ENCODE results near the gene ACSM2B. TPM values are rescaled to one million over a fixed set of nuclear protein-coding genes. Genes with fewer than 3 reads are reported as not detected.
"Not testable (repeated sequence)": the region's sequence is repeated elsewhere in the genome, so short reads cannot be mapped to it uniquely, and the experiment has no call there.

The ACSM2B gene
- total and polyA plus RNA-seq, 4 experiments from 2014 or later = not detected

DNA sequence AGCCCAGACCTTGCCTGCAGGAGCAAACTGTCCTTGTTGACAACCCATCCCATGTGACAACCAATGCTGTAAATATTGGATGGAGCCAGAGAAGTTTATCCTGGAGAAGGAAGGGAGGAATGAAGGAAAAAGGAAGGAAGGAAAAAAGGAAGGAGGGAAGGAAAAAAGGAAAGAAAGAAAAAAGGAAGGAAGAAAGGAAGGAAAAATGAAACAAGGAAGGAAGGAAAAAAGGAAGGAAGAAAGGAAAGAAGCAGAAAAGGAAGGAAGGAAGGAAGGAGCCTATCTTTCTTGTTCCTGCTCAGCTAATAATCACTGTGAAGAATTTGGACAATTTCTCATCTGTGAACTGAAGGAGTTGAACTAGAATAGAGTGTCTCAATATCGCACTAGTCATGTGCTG lies 56.1 kb downstream of the ACSM2B start:
- Histone ChIP-seq H3K36me3 (ENCODE audit: insufficient read depth, low read length) (no peaks in the 10 kb centered on the region), H3K9me3 (ENCODE audit: control insufficient read depth in 1 of 2, low read length in 2 of 2) (no peaks in the 10 kb centered on the region), H3K27ac (ENCODE audit: low read depth, low read length) (no peak overlapping the region), H3K4me3 (ENCODE audit: low read length in 2 of 2) (no peak overlapping the region), H3K27me3 (ENCODE audit: insufficient read depth, low read length) (no peaks in the 10 kb centered on the region), H3K4me1 (ENCODE audit: insufficient read depth, low read length) (no peaks in the 10 kb centered on the region)
- peaks cover 5 to 8% of the 10 kb centered on the region in 2 donors for H3K27me3 Mint-ChIP-seq
- H3K9me3 Mint-ChIP-seq = peaks cover 0 to 4% (median 0%) of the 10 kb centered on the region in 8 donors
- intact Hi-C loops (cut with micrococcal nuclease) = no loop called here
- H3K27ac Mint-ChIP-seq = peak overlapping the region in 1 of 7 donors; percentile 31
- ChIA-PET POLR2A (ENCODE audit: partially characterized antibody) (no interaction called here), CTCF (ENCODE audit: partially characterized antibody) (no interaction called here)
- no peak overlapping the region for H3K4me3 Mint-ChIP-seq
- no peak for DNase-seq
- H3K4me1 Mint-ChIP-seq = no peaks in the 10 kb centered on the region
- no peaks in the 10 kb centered on the region for H3K36me3 Mint-ChIP-seq

DNA sequence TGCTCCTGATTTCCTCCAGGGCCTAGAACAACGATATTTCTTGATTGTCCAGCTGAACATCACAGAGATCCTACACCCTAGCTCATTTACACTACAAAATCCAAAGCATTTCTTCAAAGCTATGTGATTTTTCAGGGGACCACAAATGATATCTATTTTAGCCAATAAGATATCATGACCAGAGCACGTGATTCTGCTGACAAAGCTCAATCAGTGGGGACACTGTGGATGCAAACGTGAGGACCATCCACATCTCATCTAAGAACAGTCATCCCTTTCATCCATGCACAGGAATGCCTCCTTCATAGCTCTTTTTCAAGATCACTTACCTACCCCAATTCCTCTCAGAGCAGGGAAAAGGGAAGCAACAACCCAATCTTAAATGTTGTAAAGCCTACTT lies 56.9 kb downstream of the ACSM2B start:
- H3K9me3 ChIP-seq (ENCODE audit: control insufficient read depth in 1 of 2, low read length in 2 of 2) = no peaks in the 10 kb centered on the region
- no peaks in the 10 kb centered on the region for H3K36me3 ChIP-seq (ENCODE audit: insufficient read depth, low read length)
- Mint-ChIP-seq H3K4me1 (no peaks in the 10 kb centered on the region), H3K36me3 (no peaks in the 10 kb centered on the region), H3K4me3 (no peak overlapping the region), H3K27me3 (peaks cover 5 to 10% of the 10 kb centered on the region in 2 donors), H3K9me3 (peaks cover 0 to 7% (median 0%) of the 10 kb centered on the region in 8 donors), H3K27ac (no peak overlapping the region)
- H3K27me3 ChIP-seq (ENCODE audit: insufficient read depth, low read length) = no peaks in the 10 kb centered on the region
- no peak overlapping the region for H3K4me3 ChIP-seq (ENCODE audit: low read length in 2 of 2)
- intact Hi-C loops (cut with micrococcal nuclease) = no loop called here
- no peak for DNase-seq
- no peak overlapping the region for H3K27ac ChIP-seq (ENCODE audit: low read depth, low read length)
- ChIA-PET CTCF (ENCODE audit: partially characterized antibody) (interaction anchor here (0.5 kb wide), 1 partner anchor 229 kb away, joined by 3 read pairs; no protein-coding TSS in a partner anchor), POLR2A (ENCODE audit: partially characterized antibody) (no interaction called here)
- no peaks in the 10 kb centered on the region for H3K4me1 ChIP-seq (ENCODE audit: insufficient read depth, low read length)

DNA sequence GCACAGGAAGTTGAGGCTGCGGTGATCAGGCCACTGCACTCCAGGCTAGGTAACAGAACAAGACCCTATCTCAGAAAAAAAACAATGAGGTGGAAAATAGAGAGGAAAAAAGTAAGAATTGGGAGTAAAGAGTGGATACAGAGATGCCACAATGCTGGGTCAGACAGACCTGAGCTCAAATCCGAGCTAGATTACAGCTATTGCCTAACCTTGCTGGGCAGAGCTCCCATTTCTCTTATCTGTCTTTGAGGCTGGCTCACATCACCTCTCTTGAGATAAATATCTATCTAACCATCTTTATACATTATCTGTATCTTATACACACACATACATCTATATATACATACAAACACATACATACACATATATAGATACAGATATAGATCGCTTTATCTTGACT lies 59.0 kb downstream of the ACSM2B start:
- DNase-seq = no peak
- intact Hi-C loops (cut with micrococcal nuclease) = no loop called here
- H3K36me3 ChIP-seq (ENCODE audit: insufficient read depth, low read length) = no peaks in the 10 kb centered on the region
- POLR2A ChIA-PET (ENCODE audit: partially characterized antibody) = no interaction called here
- no peaks in the 10 kb centered on the region for H3K27me3 ChIP-seq (ENCODE audit: insufficient read depth, low read length)
- no peaks in the 10 kb centered on the region for H3K36me3 Mint-ChIP-seq
- peaks cover 8 to 11% of the 10 kb centered on the region in 2 donors for H3K27me3 Mint-ChIP-seq
- no peaks in the 10 kb centered on the region for H3K9me3 ChIP-seq (ENCODE audit: control insufficient read depth in 1 of 2, low read length in 2 of 2)
- no peak overlapping the region for H3K4me3 Mint-ChIP-seq
- H3K4me3 ChIP-seq (ENCODE audit: low read length in 2 of 2) = no peak overlapping the region
- no peaks in the 10 kb centered on the region for H3K4me1 ChIP-seq (ENCODE audit: insufficient read depth, low read length)
- H3K27ac Mint-ChIP-seq = no peak overlapping the region
- CTCF ChIA-PET (ENCODE audit: partially characterized antibody) = no interaction called here
- peaks cover 0 to 7% (median 0%) of the 10 kb centered on the region in 8 donors for H3K9me3 Mint-ChIP-seq
- H3K27ac ChIP-seq (ENCODE audit: low read depth, low read length) = no peak overlapping the region
- H3K4me1 Mint-ChIP-seq = no peaks in the 10 kb centered on the region

DNA sequence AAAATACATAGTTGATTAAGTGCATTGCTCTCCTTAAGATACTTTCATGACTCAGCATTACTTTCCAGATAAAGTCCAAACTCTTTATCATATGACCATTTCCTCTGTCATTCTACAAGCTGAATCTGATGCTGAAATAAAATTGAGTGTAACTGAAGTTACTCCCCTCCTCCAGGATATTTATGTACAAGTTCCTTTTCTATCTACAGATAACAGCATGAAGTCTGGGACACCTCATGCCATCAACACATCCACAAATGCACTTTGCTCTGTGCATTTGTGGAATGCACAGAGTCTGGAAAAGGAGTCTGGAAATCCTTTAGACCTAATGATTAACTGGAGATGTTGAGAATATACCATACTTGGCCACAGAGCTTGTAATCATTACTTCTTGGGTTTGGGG lies 60.5 kb downstream of the ACSM2B start:
- POLR2A ChIA-PET (ENCODE audit: partially characterized antibody) = no interaction called here
- no peak overlapping the region for H3K4me3 ChIP-seq (ENCODE audit: low read length in 2 of 2)
- H3K36me3 ChIP-seq (ENCODE audit: insufficient read depth, low read length) = no peaks in the 10 kb centered on the region
- DNase-seq = no peak
- Mint-ChIP-seq H3K4me1 (no peaks in the 10 kb centered on the region), H3K9me3 (peaks cover 0 to 7% (median 0%) of the 10 kb centered on the region in 8 donors), H3K27me3 (peaks cover 9 to 11% of the 10 kb centered on the region in 2 donors), H3K36me3 (no peaks in the 10 kb centered on the region), H3K27ac (no peak overlapping the region), H3K4me3 (no peak overlapping the region)
- CTCF ChIA-PET (ENCODE audit: partially characterized antibody) = no interaction called here
- no peaks in the 10 kb centered on the region for H3K9me3 ChIP-seq (ENCODE audit: control insufficient read depth in 1 of 2, low read length in 2 of 2)
- H3K27ac ChIP-seq (ENCODE audit: low read depth, low read length) = no peak overlapping the region
- intact Hi-C loops (cut with micrococcal nuclease) = no loop called here
- no peaks in the 10 kb centered on the region for H3K4me1 ChIP-seq (ENCODE audit: insufficient read depth, low read length)
- no peaks in the 10 kb centered on the region for H3K27me3 ChIP-seq (ENCODE audit: insufficient read depth, low read length)

DNA sequence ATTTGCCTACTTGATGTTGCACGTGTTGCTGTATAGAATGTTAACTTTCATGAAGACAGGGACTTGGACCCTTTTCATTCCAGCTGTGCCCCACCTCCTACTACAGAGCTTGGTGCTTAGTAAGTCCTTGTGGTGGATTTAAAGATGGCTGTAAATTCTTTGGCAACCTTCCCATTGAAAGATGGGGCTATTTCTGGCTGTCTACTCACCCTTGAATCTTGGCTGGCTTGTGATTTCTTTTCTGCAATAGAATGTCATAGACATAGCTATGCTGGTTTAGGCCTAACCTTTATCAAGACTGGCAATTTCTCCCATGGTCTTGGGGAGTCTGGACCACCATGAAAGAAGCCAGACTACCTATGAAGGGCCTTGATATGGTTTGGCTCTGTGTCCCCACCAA lies 65.8 kb downstream of the ACSM2B start:
- DNase-seq = no peak
- Histone ChIP-seq H3K27me3 (ENCODE audit: insufficient read depth, low read length) (no peaks in the 10 kb centered on the region), H3K9me3 (ENCODE audit: control insufficient read depth in 1 of 2, low read length in 2 of 2) (no peaks in the 10 kb centered on the region), H3K4me1 (ENCODE audit: insufficient read depth, low read length) (no peaks in the 10 kb centered on the region), H3K27ac (ENCODE audit: low read depth, low read length) (no peak overlapping the region), H3K4me3 (ENCODE audit: low read length in 2 of 2) (no peak overlapping the region), H3K36me3 (ENCODE audit: insufficient read depth, low read length) (no peaks in the 10 kb centered on the region)
- no peaks in the 10 kb centered on the region for H3K36me3 Mint-ChIP-seq
- no peak overlapping the region for H3K27ac Mint-ChIP-seq
- peaks cover 3 to 23% (median 17%) of the 10 kb centered on the region in 8 donors for H3K9me3 Mint-ChIP-seq
- peaks cover 4% of the 10 kb centered on the region in 2 donors for H3K27me3 Mint-ChIP-seq
- ChIA-PET POLR2A (ENCODE audit: partially characterized antibody) (no interaction called here), CTCF (ENCODE audit: partially characterized antibody) (no interaction called here)
- no peak overlapping the region for H3K4me3 Mint-ChIP-seq
- intact Hi-C loops (cut with micrococcal nuclease) = no loop called here
- no peaks in the 10 kb centered on the region for H3K4me1 Mint-ChIP-seq

DNA sequence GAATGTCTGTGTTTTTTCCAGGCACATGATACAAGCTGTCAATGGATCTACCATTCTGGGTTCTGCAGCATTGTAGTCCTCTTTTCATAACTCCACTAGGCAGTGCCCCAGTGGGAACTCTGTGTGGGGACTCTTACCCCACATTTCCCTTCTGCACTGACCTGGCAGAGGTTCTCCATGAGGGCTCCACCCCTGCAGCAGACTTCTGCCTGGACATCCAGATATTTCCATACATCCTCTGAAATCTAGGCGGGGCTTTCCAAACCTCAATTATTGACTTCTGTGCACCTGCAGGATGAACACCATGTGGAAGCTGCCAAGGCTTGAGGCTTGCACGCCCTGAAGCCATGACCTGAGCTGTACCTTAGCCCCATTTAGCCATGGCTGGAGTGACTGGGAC lies 68.9 kb downstream of the ACSM2B start:
- Histone ChIP-seq H3K27ac (ENCODE audit: low read depth, low read length) (no peak overlapping the region), H3K4me1 (ENCODE audit: insufficient read depth, low read length) (no peaks in the 10 kb centered on the region), H3K4me3 (ENCODE audit: low read length in 2 of 2) (no peak overlapping the region), H3K9me3 (ENCODE audit: control insufficient read depth in 1 of 2, low read length in 2 of 2) (no peaks in the 10 kb centered on the region), H3K36me3 (ENCODE audit: insufficient read depth, low read length) (no peaks in the 10 kb centered on the region), H3K27me3 (ENCODE audit: insufficient read depth, low read length) (no peaks in the 10 kb centered on the region)
- Mint-ChIP-seq H3K4me1 (no peaks in the 10 kb centered on the region), H3K9me3 (peaks cover 3 to 23% (median 18%) of the 10 kb centered on the region in 8 donors), H3K27me3 (peaks cover 2% of the 10 kb centered on the region in 2 donors), H3K27ac (no peak overlapping the region), H3K36me3 (no peaks in the 10 kb centered on the region), H3K4me3 (no peak overlapping the region)
- POLR2A ChIA-PET (ENCODE audit: partially characterized antibody) = no interaction called here
- intact Hi-C loops (cut with micrococcal nuclease) = no loop called here
- CTCF ChIA-PET (ENCODE audit: partially characterized antibody) = no interaction called here
- DNase-seq = no peak

DNA sequence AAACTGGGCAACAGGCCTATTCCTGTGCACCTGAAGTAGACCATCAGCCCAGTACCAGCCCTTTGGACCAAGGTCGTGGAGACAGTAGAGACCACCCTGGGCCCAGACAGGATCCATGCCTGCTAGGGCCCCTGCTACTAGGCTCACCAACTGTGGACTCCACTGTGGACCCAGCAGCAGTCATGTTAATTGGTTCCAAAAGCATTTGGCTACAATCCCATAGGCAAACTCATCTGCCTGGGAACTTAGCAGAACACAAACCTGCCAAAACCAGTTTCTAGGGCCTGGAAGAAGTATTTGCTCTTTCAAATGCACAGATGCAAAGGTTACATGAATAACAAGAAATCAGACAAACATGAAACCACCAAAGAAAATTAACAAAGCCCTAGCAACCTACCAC lies 71.7 kb downstream of the ACSM2B start:
- Mint-ChIP-seq H3K27me3 (peaks cover 0 to 2% of the 10 kb centered on the region in 2 donors), H3K4me3 (no peak overlapping the region), H3K36me3 (no peaks in the 10 kb centered on the region), H3K9me3 (peaks cover 3 to 32% (median 17%) of the 10 kb centered on the region in 8 donors), H3K4me1 (no peaks in the 10 kb centered on the region), H3K27ac (no peak overlapping the region)
- Histone ChIP-seq H3K27me3 (ENCODE audit: insufficient read depth, low read length) (no peaks in the 10 kb centered on the region), H3K9me3 (ENCODE audit: control insufficient read depth in 1 of 2, low read length in 2 of 2) (no peaks in the 10 kb centered on the region), H3K4me3 (ENCODE audit: low read length in 2 of 2) (no peak overlapping the region), H3K36me3 (ENCODE audit: insufficient read depth, low read length) (no peaks in the 10 kb centered on the region), H3K4me1 (ENCODE audit: insufficient read depth, low read length) (no peaks in the 10 kb centered on the region), H3K27ac (ENCODE audit: low read depth, low read length) (no peak overlapping the region)
- POLR2A ChIA-PET (ENCODE audit: partially characterized antibody) = no interaction called here
- no peak for DNase-seq
- intact Hi-C loops (cut with micrococcal nuclease) = no loop called here
- CTCF ChIA-PET (ENCODE audit: partially characterized antibody) = no interaction called here

DNA sequence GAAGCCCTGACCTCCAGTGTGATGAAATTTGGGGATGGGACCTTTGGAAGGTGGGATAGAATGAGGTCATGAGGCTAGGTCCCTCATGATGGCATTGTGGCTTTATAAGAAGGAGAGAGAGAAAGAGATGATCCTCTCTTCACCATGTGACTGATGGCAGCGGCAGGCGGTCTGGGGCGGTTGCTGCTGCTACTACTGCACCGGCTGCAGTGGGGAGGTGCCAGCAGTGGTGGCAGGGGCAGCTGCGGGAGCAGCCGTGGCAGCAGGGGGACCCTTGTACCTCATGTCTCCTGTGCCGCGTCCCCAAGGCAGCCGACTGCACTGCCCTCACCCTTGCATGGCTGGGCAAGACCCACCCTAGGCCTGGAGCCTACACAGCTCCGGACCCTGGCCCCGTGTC lies 84.7 kb downstream of the ACSM2B start:
- DNase-seq; H3K36me3 ChIP-seq (ENCODE audit: insufficient read depth, low read length); CTCF ChIA-PET (ENCODE audit: partially characterized antibody); H3K9me3 ChIP-seq (ENCODE audit: control insufficient read depth in 1 of 2, low read length in 2 of 2); H3K4me1 ChIP-seq (ENCODE audit: insufficient read depth, low read length); POLR2A ChIA-PET (ENCODE audit: partially characterized antibody); H3K4me3 Mint-ChIP-seq; H3K36me3 Mint-ChIP-seq; intact Hi-C loops (cut with micrococcal nuclease); H3K4me3 ChIP-seq (ENCODE audit: low read length in 2 of 2); H3K27ac Mint-ChIP-seq; H3K27me3 Mint-ChIP-seq; H3K4me1 Mint-ChIP-seq; H3K27ac ChIP-seq (ENCODE audit: low read depth, low read length); H3K27me3 ChIP-seq (ENCODE audit: insufficient read depth, low read length); H3K9me3 Mint-ChIP-seq: not testable (repeated sequence)

All from CD4-positive, alpha-beta memory T cell (primary cell).